ENCODE results near the gene TBC1D14.

GRCh38 chr4:6933691-6934430 lies 24.2 kb downstream of the TBC1D14 start:
- TF ChIP-seq USF2 (IDR thresholded peaks at IDR 0.05; ENCODE audit: low read depth, low read length) (no peak), BHLHE40 (IDR thresholded peaks at IDR 0.05; ENCODE audit: low read depth, low read length) (no peak), POLR2A (IDR thresholded peaks at IDR 0.05; ENCODE audit: low read depth, low read length) (no peak), CEBPB (IDR thresholded peaks at IDR 0.05; ENCODE audit: low read depth, low read length) (no peak)
- TF ChIP-seq, protein P1, sequence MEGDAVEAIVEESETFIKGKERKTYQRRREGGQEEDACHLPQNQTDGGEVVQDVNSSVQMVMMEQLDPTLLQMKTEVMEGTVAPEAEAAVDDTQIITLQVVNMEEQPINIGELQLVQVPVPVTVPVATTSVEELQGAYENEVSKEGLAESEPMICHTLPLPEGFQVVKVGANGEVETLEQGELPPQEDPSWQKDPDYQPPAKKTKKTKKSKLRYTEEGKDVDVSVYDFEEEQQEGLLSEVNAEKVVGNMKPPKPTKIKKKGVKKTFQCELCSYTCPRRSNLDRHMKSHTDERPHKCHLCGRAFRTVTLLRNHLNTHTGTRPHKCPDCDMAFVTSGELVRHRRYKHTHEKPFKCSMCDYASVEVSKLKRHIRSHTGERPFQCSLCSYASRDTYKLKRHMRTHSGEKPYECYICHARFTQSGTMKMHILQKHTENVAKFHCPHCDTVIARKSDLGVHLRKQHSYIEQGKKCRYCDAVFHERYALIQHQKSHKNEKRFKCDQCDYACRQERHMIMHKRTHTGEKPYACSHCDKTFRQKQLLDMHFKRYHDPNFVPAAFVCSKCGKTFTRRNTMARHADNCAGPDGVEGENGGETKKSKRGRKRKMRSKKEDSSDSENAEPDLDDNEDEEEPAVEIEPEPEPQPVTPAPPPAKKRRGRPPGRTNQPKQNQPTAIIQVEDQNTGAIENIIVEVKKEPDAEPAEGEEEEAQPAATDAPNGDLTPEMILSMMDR (conservative IDR thresholded peaks at IDR 0.05; ENCODE audit: low read depth, low read length), result no peak
